Measurements from ENCODE around the gene LDLRAD4.
"Not testable (repeated sequence)": the region's sequence is repeated elsewhere in the genome, so short reads cannot be mapped to it uniquely, and the experiment has no call there.

The LDLRAD4 gene

GRCh38 chr18:13464432-13465123 lies 246.0 kb downstream of the LDLRAD4 start:
- DNase-seq (ENCODE audit: low read depth in 2 of 2), result no peak

- DNase-seq (ENCODE audit: low read depth in 2 of 2), result no peak
Observed at GRCh38 chr18:13465124-13465446, 246.5 kb downstream of the LDLRAD4 start.

GRCh38 chr18:13465476-13465875 lies 246.9 kb downstream of the LDLRAD4 start:
- DNase-seq (ENCODE audit: low read depth in 2 of 2), result no peak

GRCh38 chr18:13470516-13471197 lies 252.1 kb downstream of the LDLRAD4 start:
- no peak for DNase-seq (ENCODE audit: low read depth in 2 of 2)

GRCh38 chr18:13471198-13471845 lies 252.8 kb downstream of the LDLRAD4 start:
- no peak for DNase-seq (ENCODE audit: low read depth in 2 of 2)

GRCh38 chr18:13471971-13472628 lies 253.5 kb downstream of the LDLRAD4 start:
- no peak for DNase-seq (ENCODE audit: low read depth in 2 of 2)

- DNase-seq (ENCODE audit: low read depth in 2 of 2), result no peak
Observed at GRCh38 chr18:13473751-13474150, 255.2 kb downstream of the LDLRAD4 start.

GRCh38 chr18:13474336-13474735 lies 255.8 kb downstream of the LDLRAD4 start:
- DNase-seq (ENCODE audit: low read depth in 2 of 2), result no peak

GRCh38 chr18:13474907-13475545 lies 256.5 kb downstream of the LDLRAD4 start:
- no peak for DNase-seq (ENCODE audit: low read depth in 2 of 2)

GRCh38 chr18:13476312-13476711 lies 257.8 kb downstream of the LDLRAD4 start:
- DNase-seq (ENCODE audit: low read depth in 2 of 2), result not testable (repeated sequence)

GRCh38 chr18:13477147-13477683 lies 258.7 kb downstream of the LDLRAD4 start:
- DNase-seq (ENCODE audit: low read depth in 2 of 2), result no peak

GRCh38 chr18:13480571-13481255 lies 262.2 kb downstream of the LDLRAD4 start:
- no peak for DNase-seq (ENCODE audit: low read depth in 2 of 2)

- no peak for DNase-seq (ENCODE audit: low read depth in 2 of 2)
Observed at GRCh38 chr18:13481331-13481730, 262.8 kb downstream of the LDLRAD4 start.

GRCh38 chr18:13481820-13482617 lies 263.5 kb downstream of the LDLRAD4 start:
- no peak for DNase-seq (ENCODE audit: low read depth in 2 of 2)

GRCh38 chr18:13482618-13482945 lies 264.0 kb downstream of the LDLRAD4 start:
- no peak for DNase-seq (ENCODE audit: low read depth in 2 of 2)

GRCh38 chr18:13483316-13484270 lies 265.0 kb downstream of the LDLRAD4 start:
- no peak for DNase-seq (ENCODE audit: low read depth in 2 of 2)

- no peak for DNase-seq (ENCODE audit: low read depth in 2 of 2)
Observed at GRCh38 chr18:13485182-13485581, 266.6 kb downstream of the LDLRAD4 start.

- DNase-seq (ENCODE audit: low read depth in 2 of 2), result no peak
Observed at GRCh38 chr18:13485604-13486003, 267.0 kb downstream of the LDLRAD4 start.

- no peak for DNase-seq (ENCODE audit: low read depth in 2 of 2)
Observed at GRCh38 chr18:13486284-13486683, 267.7 kb downstream of the LDLRAD4 start.
